Epithelial cell of proximal tubule (primary cell): ENCODE measurements around the gene ATG9B. TPM values are rescaled to one million over a fixed set of nuclear protein-coding genes. Genes with fewer than 3 reads are reported as not detected.
A peak's percentile ranks its signal among the peaks of the same experiment; 100 is the strongest.

Experiments
- DNase-seq: peaks from one replicate; pipeline ENCODE4 v3.0.0-alpha.2; 2011; ENCODE audit warnings: low read depth
- H3K4me3 ChIP-seq: 2 replicates; pipeline ENCODE4 v1.5.1; 2011; ENCODE audit warnings: low read depth, mild to moderate bottlenecking, low read length
- total RNA-seq: library from RNA; depleted of rRNA; stranded (reverse); fragments of >200 nt; gene quantifications from 2 replicates; pipeline ENCODE4 v1.2.3, GENCODE V29; 2015
- TF ChIP-seq, protein P1 (sequence below): conservative IDR thresholded peaks from 2 replicates; pipeline ENCODE4 v1.5.1; 2012; ENCODE audit warnings: low read depth, mild to moderate bottlenecking, low read length

ATG9B gene
- total RNA-seq, 1 donor from 2014 or later = 1.1 TPM

DNA sequence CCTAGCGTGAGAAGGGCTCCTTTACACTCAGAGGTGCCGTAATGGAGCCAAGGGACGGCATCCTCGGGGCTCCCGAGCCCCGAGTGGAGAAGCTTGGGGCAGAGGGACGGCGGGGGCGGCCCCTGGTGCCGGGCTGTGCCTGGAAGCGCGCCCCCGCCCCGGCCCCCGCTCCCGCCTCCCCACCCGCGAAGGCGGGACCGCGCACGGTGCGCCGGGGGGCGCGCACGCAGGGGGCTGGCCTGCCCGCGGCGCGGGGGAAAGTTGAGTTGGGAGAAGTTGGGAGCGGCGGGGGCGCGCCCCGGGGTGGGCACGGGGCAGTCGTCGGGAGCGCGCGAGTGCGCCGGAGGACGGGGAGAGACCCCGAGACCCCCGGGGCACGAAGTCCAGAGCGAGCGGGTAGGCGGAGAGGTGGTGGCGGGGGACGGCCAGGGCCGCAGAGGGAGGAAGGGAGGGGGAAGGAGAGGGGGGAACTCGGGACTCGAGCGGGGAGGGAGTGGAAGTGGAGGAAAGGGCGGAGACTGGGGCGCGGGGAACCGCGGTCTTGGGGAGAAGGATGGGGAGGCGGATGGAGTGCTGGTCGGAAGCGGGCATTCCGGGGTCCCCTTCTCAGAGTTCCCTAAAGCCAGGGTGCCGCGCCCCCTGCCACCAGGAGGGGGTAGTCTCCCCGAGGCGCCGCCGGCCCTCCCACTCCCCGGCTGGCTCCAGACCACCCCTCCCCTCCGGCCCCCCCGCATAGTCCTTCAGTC lies 35.2 kb upstream of the ATG9B start, which contains the start of gene SLC4A2:
Gene SLC4A2 (plus strand): TSS at position 223 of the 746 bp plus-strand sequence. CDS start 2,399 bp downstream, outside the sequence.
- DNase-seq = no peak
- TF ChIP-seq, protein P1, sequence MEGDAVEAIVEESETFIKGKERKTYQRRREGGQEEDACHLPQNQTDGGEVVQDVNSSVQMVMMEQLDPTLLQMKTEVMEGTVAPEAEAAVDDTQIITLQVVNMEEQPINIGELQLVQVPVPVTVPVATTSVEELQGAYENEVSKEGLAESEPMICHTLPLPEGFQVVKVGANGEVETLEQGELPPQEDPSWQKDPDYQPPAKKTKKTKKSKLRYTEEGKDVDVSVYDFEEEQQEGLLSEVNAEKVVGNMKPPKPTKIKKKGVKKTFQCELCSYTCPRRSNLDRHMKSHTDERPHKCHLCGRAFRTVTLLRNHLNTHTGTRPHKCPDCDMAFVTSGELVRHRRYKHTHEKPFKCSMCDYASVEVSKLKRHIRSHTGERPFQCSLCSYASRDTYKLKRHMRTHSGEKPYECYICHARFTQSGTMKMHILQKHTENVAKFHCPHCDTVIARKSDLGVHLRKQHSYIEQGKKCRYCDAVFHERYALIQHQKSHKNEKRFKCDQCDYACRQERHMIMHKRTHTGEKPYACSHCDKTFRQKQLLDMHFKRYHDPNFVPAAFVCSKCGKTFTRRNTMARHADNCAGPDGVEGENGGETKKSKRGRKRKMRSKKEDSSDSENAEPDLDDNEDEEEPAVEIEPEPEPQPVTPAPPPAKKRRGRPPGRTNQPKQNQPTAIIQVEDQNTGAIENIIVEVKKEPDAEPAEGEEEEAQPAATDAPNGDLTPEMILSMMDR = peak; percentile 51
- peak within 1 kb of the TSS; percentile 71 for H3K4me3 ChIP-seq

DNA sequence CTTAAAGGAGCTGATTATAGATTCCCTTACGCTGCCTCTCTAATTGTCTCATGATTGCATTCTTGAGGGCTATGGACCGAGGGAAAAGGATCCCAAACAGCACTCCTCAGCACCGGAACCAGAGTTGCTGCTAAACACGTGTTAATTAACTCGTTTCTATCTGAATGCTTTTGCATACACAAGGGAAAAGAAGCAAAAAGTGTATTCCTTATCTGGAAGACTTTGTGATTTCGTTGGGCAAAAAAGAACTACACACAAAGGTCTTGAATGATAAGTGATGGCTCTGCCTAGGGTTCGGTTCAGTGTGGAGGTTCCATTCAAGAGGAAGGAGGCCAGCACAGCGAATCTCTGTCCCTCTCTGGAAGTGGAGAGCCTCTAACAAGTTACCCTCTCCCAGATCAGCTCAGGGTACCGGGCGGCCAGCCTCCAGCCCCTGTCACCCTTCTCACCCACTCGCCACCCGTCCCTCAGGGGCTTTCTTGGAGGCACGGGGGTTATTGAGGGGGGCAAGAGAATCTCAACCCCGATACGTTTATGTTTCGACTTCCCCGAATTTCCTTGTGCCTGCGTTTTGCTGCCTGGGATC lies 34.6 kb upstream of the ATG9B start:
- peak overlapping the region; percentile 71 for H3K4me3 ChIP-seq
- no peak for DNase-seq
- TF ChIP-seq, protein P1 = no peak

DNA sequence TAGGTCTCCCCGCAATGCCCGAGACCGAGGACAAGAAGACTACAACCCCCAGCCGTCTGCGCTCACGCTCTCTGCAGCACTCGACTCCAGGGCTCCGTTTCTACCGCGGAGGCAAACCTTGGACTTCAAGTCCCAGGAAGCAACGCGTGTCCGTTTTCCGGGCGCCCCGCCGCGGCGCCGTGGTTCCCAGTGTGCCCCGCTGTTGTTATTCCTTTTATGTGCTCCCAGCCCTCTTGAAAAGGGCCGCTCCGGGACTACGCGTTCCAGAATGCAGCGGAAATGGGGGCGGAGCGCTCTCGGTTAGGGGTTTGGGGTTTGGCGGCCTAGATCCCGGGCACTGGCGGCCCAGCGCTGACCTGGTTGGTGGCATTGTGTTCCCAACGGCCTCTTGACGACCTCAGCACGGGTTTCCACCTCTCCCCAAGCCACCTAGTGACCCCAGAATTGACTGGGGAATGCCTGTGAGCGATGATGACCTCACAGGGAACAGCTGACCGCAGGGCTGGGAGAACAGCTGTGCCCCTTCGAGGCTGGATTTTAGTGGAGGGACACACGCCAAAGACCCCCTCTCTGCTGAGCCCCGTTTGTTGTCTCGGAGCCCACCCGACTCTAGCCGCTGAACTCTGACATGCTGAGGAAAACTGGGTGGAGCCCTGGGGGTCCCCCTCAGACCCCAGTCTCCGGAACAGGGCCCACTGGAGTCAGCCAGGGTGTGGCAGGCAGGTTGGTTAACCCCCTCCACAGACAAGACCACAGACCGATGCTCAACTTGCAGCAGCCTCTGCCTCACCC lies 33.9 kb upstream of the ATG9B start:
- peak; percentile 95 for DNase-seq
- TF ChIP-seq, protein P1 = no peak
- H3K4me3 ChIP-seq = peak overlapping the region; percentile 71

DNA sequence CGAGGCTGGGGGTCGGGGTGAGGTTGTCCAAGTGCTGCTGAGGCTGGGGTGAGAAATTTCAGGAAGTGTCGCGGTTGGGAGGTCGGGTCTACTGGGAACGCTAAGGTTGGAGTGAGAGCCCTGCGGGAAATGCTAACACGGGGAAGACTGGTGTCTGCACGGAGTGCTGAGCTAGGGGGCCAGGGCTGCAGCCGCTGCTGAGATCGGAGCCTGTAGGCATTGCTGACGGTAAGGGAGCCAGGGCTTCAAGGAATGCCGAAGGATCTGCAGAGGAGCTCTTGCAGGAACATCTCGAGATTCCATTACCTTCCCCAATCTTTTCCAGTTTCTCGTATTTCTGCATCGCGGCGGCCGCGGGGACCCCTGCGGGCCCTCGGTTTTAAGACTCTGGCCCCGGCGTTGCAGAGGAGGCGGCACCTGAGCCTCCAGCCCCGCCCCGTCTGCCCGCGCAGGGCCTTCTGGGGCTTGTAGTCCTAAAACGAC lies 33.3 kb upstream of the ATG9B start, which contains the start of gene CDK5:
Gene CDK5 (minus strand): TSS at position 392 of the 483 bp plus-strand sequence. CDS start 49 bp downstream, at position 343.
- TF ChIP-seq, protein P1 = no peak
- DNase-seq = no peak
- H3K4me3 ChIP-seq = peak within 1 kb of the TSS; percentile 71

DNA sequence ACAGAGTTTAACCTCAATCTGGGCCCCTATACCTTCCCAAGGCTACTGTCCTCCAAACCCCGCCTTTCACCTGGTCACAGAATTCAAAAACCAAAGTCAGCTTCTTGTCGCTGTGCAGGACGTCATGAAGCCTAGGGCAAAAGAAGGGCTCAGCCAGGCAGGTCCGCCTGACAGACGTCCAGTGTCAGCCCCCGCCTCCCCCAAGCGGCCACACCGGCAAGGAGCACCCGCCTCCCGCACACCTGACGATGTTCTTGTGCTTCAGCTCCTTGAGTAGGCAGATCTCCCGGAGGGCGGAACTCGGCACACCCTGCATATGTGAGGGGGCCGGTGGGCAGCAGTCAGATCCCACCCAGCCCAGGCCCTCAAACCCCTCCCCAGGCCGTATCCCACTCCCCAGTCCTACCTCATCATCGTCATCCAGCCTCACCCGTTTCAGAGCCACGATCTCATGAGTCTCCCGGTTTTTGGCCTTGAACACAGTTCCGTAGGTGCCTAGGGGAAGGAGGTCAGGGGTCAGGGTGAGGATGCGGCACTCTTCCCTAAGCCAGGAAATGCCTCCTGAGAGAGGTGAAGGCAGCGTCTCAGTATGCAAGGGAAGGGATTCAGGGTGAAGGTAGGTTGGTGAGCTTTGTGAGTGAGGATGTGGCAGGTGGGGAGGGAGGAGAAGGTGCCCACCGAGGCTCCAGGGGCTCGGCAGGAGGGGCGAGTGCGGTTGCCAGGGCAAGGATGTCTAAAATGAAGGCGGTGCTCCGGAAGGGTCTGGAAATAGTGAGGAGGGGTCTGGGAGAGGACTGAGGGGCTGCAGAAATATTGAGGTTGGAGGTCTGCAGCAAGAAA lies 32.6 kb upstream of the ATG9B start:
- H3K4me3 ChIP-seq = peak overlapping the region; percentile 71
- TF ChIP-seq, protein P1 = no peak
- DNase-seq = no peak

DNA sequence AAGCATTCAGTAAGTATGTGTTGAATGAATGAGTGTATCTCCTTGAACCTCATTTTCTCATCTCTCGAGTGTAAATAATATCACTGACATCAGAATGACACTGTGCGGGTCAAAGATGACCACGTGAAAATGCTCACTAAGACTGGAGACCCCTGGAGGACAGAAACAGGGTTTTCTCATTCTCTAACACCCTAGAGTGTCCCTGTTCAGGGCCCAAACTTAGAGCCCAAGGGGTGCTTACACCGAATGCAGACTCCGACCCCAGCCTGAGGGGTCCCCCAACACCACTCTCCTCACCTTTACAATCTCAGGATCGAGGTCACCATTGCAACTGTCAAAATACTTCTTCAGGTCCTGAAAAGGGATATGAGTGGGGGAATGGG lies 32.0 kb upstream of the ATG9B start:
- TF ChIP-seq, protein P1 = no peak
- H3K4me3 ChIP-seq = no peak overlapping the region

More for the DNA sequence above, 32.0 kb upstream of the ATG9B start:
- DNase-seq = no peak
